LNCaP clone FGC (cell line): ENCODE data around the gene LDLRAD4.

ENCODE experiments used
- DNase-seq: peaks from one replicate; pipeline ENCODE4 v3.0.0-alpha.2; 2011; ENCODE audit warnings: low read depth
- H3K4me3 ChIP-seq: 2 replicates; pipeline ENCODE4 v1.5.1; 2011; ENCODE audit warnings: mild to moderate bottlenecking, low read depth, low read length, control low read depth
- TF ChIP-seq, protein P1 (sequence below): IDR thresholded peaks from 2 replicates; pipeline ENCODE4 v1.5.1; 2012; ENCODE audit warnings: mild to moderate bottlenecking; ENCODE audit not compliant: control insufficient read depth, insufficient read depth; ENCODE audit errors: extremely low read depth

Gene LDLRAD4

DNA sequence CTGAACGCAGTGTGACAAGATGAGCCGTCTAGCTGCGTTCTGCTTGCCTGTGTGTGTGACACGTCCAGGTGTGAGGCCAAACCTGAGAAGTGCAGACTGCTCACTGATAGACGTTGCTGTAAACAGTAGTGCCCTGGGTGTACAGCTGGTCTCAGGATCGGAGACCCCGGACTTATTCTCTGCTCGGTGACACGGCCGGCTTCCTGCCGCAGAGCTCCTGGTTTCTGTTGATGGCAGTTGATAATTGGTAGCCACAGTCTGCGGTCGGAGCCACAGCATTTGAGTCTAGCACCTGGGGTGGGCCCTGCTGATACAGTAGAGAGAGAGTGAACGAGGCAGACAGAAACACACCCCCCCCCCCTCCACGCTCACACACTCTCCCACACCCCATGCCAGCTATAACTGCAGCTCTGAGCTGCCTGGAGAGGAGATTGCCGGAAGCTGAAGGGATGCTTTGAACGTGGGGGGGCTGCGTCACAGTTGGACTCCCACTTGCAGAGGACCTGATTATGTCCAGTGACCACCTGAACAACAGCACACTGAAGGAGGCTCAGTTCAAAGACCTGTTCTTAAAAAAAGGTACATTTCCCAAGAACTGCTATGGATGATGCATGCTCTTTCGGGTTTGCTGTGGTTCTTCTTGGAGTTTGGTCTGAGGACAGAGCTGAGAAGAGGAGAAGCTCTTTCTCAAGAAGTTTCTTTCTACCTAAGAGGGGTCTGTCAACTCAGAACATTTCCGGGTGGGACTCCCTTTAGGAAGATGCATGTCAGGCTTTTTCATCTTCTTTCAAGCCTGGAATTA lies 393.8 kb downstream of the LDLRAD4 start:
- H3K4me3 ChIP-seq: no peak overlapping the region
- TF ChIP-seq, protein P1, sequence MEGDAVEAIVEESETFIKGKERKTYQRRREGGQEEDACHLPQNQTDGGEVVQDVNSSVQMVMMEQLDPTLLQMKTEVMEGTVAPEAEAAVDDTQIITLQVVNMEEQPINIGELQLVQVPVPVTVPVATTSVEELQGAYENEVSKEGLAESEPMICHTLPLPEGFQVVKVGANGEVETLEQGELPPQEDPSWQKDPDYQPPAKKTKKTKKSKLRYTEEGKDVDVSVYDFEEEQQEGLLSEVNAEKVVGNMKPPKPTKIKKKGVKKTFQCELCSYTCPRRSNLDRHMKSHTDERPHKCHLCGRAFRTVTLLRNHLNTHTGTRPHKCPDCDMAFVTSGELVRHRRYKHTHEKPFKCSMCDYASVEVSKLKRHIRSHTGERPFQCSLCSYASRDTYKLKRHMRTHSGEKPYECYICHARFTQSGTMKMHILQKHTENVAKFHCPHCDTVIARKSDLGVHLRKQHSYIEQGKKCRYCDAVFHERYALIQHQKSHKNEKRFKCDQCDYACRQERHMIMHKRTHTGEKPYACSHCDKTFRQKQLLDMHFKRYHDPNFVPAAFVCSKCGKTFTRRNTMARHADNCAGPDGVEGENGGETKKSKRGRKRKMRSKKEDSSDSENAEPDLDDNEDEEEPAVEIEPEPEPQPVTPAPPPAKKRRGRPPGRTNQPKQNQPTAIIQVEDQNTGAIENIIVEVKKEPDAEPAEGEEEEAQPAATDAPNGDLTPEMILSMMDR: no peak
- DNase-seq: no peak

DNA sequence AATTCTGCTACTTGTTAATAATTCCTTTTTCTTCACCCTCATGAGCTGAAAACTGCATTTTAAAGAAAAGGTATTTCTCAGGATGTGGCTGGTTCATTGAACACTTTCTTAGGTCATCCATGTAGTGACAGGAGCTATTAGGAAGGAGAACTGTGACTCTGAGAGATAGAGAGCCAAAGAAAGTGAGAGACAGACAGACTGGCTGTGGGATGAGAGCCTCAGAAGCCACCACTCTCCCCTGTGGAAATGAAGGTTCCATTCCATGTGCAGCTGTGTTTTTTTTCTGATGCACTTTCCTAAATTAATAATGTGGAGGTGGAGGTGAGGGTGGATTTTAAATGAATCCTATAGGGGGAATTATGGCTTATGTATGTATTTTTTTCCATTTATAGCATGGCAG lies 394.5 kb downstream of the LDLRAD4 start:
- DNase-seq: no peak
- TF ChIP-seq, protein P1: no peak
- H3K4me3 ChIP-seq: no peak overlapping the region

DNA sequence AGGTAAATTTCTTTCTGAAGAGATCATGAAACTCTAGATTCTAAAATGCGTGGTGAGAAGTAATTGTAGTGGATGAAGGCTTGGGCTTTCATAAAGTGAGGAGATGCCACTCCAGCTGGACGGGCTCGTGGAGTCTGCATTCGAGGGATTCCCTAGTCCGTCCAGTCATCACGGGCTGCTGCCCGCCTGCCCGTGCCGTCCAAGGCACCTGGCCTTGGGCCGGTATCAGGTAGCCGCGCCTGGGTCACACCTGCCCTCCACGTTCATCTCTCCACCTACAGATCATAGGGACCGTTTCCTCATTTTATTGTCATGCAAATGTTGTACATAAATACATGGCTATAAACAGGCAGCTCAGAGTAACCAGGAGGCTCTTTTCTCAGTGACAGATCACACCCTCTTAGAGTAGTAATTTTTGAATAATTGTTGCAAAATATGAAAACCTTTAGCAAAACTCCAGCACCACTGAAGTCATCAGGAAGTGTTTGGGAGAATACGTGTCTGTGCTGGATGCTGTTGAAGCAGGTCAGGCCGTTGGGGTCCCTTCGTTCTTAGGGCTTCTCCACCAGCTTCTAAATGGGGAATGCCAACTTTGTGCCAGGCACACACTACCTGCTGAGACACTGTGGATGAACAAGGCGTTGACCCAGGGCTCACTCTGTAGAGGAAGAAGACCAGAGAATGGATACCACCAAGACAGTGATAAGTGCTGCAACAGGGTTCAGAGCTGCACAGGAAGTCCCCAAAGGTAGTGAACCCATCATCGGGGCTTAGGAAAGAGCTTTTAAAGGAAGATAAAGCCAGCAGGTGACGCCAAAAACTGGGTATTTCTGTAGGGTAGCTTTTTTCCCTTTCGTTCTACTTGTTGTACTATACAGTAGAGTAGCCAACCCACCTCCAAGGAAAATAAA lies 395.3 kb downstream of the LDLRAD4 start:
- DNase-seq: no peak
- no peak overlapping the region for H3K4me3 ChIP-seq
- TF ChIP-seq, protein P1: no peak

DNA sequence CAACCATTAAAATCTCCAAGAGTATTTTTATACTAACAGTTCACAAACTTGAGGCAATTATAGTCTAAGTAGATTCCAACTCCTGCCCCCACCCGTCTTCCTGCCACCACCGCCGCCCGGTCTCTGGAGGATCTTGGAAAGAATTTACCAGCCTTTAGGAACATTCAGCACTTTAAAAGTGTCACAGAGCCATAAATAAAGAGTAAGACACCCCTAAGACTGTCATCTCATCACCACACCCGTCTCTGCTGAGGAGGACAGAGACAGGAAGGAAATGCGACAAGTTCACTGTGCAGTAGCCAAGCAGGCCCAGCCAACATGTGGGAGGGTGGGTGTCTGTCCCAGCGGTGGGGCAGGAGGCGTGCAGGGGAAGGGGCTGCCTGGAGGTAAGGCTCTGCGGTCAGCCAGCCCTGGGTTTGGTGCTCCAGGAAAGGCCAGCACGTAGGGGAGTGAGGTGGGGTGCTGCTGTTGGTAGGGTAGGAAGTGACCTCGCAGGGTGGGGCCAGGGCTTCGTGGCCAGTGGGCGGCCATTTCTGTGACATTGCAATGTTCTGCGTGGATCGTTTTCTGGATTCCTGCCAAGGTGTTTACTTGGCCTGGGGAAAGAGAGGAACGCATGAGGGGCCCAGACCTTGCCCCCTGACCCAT lies 396.2 kb downstream of the LDLRAD4 start:
- H3K4me3 ChIP-seq: no peak overlapping the region
- TF ChIP-seq, protein P1: no peak
- DNase-seq: no peak

DNA sequence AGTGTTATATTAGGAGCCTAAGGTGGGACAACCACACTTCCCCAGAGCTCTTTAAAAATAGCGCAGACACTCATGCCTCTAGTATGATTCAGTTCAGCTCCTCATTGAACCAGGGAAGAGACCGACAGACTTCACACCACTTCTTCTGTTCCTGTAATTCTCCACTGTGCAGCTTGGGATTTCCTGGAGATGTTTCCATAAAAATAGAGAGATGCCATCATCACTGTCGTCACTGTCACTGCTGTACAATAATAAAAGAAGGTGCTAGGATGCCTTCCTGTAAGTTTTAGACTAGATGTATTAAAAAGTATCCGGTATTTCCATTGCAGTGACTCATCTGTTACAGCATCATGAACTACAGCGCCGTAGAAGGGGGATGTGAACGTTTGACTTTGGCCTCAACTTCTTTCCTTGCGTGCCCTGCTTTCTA lies 396.9 kb downstream of the LDLRAD4 start:
- DNase-seq: no peak
- no peak overlapping the region for H3K4me3 ChIP-seq
- TF ChIP-seq, protein P1: no peak

DNA sequence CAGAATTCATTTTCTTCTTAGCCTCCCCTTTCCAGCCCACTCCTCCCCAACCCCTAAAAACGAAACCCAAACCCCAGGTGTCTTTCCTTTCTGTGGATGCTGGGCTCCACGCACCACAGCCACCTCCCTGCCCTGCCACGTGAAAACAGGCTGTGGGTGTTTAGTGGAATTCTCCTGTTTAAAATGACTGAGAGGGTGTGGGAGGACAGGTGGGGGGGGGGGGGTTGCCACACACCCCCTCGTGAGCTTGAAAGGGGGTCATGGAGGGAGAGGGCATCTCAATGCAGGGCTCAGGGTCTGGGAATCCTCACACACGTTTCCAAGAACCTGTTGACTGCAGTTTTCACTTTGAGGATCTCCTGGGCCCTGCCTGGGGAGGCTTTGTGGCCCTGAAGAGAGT lies 397.5 kb downstream of the LDLRAD4 start:
- no peak for DNase-seq
- H3K4me3 ChIP-seq: no peak overlapping the region
- TF ChIP-seq, protein P1: no peak
